Sigmoid colon (tissue), 7 donors: Measurements from ENCODE around the gene OR14J1. TPM values are rescaled to one million over a fixed set of nuclear protein-coding genes. Genes with fewer than 3 reads are reported as not detected.
"Not testable (repeated sequence)": the region's sequence is repeated elsewhere in the genome, so short reads cannot be mapped to it uniquely, and the experiment has no call there.

ENCODE experiments used
- DNase-seq: peaks from one replicate; pipeline ENCODE4 v3.0.0-alpha.2; 2019
- H3K27ac ChIP-seq, 4 donors: fragments of 200-600 bp; sonication (generic); one replicate each; pipeline ENCODE4 v1.5.1; 2016 to 2019; ENCODE audit warnings: mild to moderate bottlenecking in 1 of 4
- H3K27me3 ChIP-seq, 3 donors: fragments of 200-600 bp; sonication (generic); one replicate each; pipeline ENCODE4 v1.5.1; 2019; ENCODE audit warnings: mild to moderate bottlenecking in 1 of 3
- H3K36me3 ChIP-seq, 4 donors: fragments of 200-600 bp; sonication (generic); one replicate each; pipeline ENCODE4 v1.5.1; 2016 to 2019
- H3K4me1 ChIP-seq, 4 donors: fragments of 200-600 bp; sonication (generic); one replicate each; pipeline ENCODE4 v1.5.1; 2017 to 2019
- H3K4me3 ChIP-seq, 4 donors: fragments of 200-600 bp; sonication (generic); one replicate each; pipeline ENCODE4 v1.5.1; 2017 to 2019; ENCODE audit warnings: mild to moderate bottlenecking in 2 of 4, moderate library complexity in 1 of 4
- H3K9me3 ChIP-seq, 4 donors: fragments of 200-600 bp in 3 of 4; sonication (generic) in 3 of 4; one replicate each; pipeline versions ENCODE4 v1.5.1 to v1.6.1; 2013 to 2019
- EP300 ChIP-seq, 4 donors: sonication (generic); formaldehyde crosslinking; IDR thresholded peaks; one replicate each; pipeline ENCODE4 v1.6.1; 2017; ENCODE audit warnings: antibody characterized with exemption in 4 of 4
- POLR2A ChIP-seq, 2 donors: fragments of 450-650 bp; IDR thresholded peaks; one replicate each; pipeline ENCODE4 v1.6.1; 2016; ENCODE audit warnings: antibody characterized with exemption in 2 of 2, mild to moderate bottlenecking in 2 of 2, moderate library complexity in 2 of 2
- POLR2AphosphoS5 ChIP-seq, 4 donors: sonication (generic); formaldehyde crosslinking; IDR thresholded peaks; one replicate each; pipeline ENCODE4 v1.6.1; 2017; ENCODE audit warnings: antibody characterized with exemption in 4 of 4
- WGBS, 2 donors: extraction: QIAGEN DNeasy Blood & Tissue Kit; methylation state at CpG; one replicate each; pipeline ENCODE4 v1.1.7; 2013; 5-methylcytosine and 5-hydroxymethylcytosine counted together
- intact Hi-C: fragments of 100-400 bp; cut with DNase I; formaldehyde crosslinking; loops from one replicate; pipeline ENCODE4 v1.15.1; 2023
- polyA plus RNA-seq, 3 donors: library from polyadenylated mRNA; stranded (reverse); fragments of 200-250 nt; gene quantifications; one replicate each; pipeline ENCODE4 v1.2.3, GENCODE V29; 2013
- total RNA-seq, 4 donors: library from RNA; depleted of rRNA; stranded (reverse); fragments of >200 nt; gene quantifications; one replicate each; pipeline ENCODE4 v1.1.0, GENCODE V29; 2016
- TF ChIP-seq, protein P1 (sequence below), 4 experiments: fragments of 450-650 bp in 3 of 4; fragments of 200-600 bp in 1 of 4; IDR thresholded peaks; one replicate each; pipeline ENCODE4 v1.5.1; 2016 to 2019; ENCODE audit warnings: antibody characterized with exemption in 4 of 4, mild to moderate bottlenecking in 3 of 4, moderate library complexity in 2 of 4
- donor health status: healthy with polysubstance abuse.
- donor health status: Bipolar disorder and iron deficiency.
- donor health status: healthy.

Gene OR14J1
- total and polyA plus RNA-seq, 7 donors = not detected

DNA sequence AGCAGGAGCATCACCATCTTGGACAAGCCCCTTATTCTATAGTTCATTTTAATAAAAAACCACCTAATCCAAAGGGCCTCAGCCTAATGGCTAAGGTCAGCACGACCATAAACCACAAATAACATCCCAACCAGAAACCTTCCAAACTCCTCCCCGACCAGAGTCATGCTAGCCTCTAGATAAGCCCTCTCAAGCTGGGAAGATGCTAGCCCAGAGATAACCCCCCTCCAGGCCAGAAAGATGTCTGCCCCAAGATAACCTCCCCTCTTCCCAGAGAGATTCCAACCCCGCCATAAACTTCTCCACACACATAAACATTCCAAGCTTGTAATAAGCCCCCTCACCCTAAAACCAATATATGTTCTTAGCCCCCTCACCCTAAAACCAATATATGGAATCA, 38.5 kb upstream of the OR14J1 start:
- H3K4me3 ChIP-seq = no peak overlapping the region
- peaks cover 0 to 4% (median 0%) of the 10 kb centered on the region in 4 donors for H3K9me3 ChIP-seq
- no peaks in the 10 kb centered on the region for H3K4me1 ChIP-seq
- H3K36me3 ChIP-seq = no peaks in the 10 kb centered on the region
- H3K27me3 ChIP-seq = no peaks in the 10 kb centered on the region
- no peak overlapping the region for H3K27ac ChIP-seq
- no peak for DNase-seq
- WGBS, 2 donors = 54 to 55% methylated on average over 3 of the region's 3 CpGs
- intact Hi-C loops = no loop called here
- TF ChIP-seq POLR2AphosphoS5 (IDR thresholded peaks at IDR 0.05) = no peak

DNA sequence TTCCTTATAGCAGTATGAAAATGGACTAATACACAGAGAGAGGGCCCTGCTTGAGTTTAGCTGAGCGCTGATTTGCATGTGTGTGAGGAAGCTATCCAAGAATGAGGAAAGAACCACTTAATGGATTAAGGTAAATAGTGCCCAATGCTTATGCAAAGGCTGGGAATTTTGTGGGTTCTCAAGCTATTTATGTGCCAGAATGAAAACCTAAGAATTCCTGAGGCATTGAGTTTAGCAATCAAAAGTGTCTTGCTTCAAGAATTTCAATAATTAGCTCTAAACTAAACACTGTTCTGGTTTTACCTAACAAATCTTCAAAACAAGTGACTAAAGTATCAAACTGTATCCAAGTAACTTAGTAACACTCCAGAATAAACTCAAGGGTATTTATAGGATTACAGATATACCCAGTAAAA, 7.0 kb upstream of the OR14J1 start:
- intact Hi-C loops = no loop called here
- no peaks in the 10 kb centered on the region for H3K9me3 ChIP-seq
- H3K27me3 ChIP-seq = no peaks in the 10 kb centered on the region
- WGBS, 2 donors = 93 to 94% methylated on average over 1 of the region's 1 CpG
- TF ChIP-seq, protein P1, sequence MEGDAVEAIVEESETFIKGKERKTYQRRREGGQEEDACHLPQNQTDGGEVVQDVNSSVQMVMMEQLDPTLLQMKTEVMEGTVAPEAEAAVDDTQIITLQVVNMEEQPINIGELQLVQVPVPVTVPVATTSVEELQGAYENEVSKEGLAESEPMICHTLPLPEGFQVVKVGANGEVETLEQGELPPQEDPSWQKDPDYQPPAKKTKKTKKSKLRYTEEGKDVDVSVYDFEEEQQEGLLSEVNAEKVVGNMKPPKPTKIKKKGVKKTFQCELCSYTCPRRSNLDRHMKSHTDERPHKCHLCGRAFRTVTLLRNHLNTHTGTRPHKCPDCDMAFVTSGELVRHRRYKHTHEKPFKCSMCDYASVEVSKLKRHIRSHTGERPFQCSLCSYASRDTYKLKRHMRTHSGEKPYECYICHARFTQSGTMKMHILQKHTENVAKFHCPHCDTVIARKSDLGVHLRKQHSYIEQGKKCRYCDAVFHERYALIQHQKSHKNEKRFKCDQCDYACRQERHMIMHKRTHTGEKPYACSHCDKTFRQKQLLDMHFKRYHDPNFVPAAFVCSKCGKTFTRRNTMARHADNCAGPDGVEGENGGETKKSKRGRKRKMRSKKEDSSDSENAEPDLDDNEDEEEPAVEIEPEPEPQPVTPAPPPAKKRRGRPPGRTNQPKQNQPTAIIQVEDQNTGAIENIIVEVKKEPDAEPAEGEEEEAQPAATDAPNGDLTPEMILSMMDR (IDR thresholded peaks at IDR 0.05) = no peak
- TF ChIP-seq EP300 (IDR thresholded peaks at IDR 0.05) (no peak), POLR2A (IDR thresholded peaks at IDR 0.05) (no peak), POLR2AphosphoS5 (IDR thresholded peaks at IDR 0.05) (no peak)
- H3K36me3 ChIP-seq = no peaks in the 10 kb centered on the region
- peak overlapping the region in 1 of 4 donors; percentile 7 for H3K27ac ChIP-seq
- DNase-seq = no peak
- no peak overlapping the region for H3K4me3 ChIP-seq
- H3K4me1 ChIP-seq = no peaks in the 10 kb centered on the region

DNA sequence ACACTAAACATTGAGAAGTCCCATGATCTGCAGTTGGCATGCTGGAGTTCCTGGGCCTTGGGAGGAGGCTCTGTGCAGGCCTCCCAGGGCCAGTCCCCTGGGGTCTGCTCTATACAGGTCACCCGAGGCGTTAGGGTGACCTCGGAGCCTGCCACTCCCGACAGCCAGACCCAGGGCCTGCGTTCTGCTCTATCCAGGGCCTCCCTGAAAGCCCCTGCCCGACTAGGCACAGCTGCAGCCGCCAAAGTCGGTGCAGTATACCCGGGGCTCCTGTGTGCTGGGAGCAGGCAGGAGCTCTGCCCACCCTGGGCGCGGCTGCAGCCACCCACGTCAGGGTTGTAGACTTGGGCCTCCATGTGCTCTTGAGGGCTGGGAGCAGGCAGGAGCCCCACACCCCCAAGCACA, 6.3 kb upstream of the OR14J1 start:
- no peak for DNase-seq
- WGBS, 2 donors = 83 to 85% methylated on average over 12 of the region's 12 CpGs
- peak overlapping the region in 1 of 4 donors; percentile 47 for H3K27ac ChIP-seq
- no peaks in the 10 kb centered on the region for H3K4me1 ChIP-seq
- H3K27me3 ChIP-seq = no peaks in the 10 kb centered on the region
- no peaks in the 10 kb centered on the region for H3K9me3 ChIP-seq
- intact Hi-C loops = no loop called here
- no peak for TF ChIP-seq POLR2A (IDR thresholded peaks at IDR 0.05)
- TF ChIP-seq, protein P1 (IDR thresholded peaks at IDR 0.05) = no peak
- no peak for TF ChIP-seq EP300 (IDR thresholded peaks at IDR 0.05)
- no peak for TF ChIP-seq POLR2AphosphoS5 (IDR thresholded peaks at IDR 0.05)
- no peak overlapping the region for H3K4me3 ChIP-seq
- no peaks in the 10 kb centered on the region for H3K36me3 ChIP-seq

DNA sequence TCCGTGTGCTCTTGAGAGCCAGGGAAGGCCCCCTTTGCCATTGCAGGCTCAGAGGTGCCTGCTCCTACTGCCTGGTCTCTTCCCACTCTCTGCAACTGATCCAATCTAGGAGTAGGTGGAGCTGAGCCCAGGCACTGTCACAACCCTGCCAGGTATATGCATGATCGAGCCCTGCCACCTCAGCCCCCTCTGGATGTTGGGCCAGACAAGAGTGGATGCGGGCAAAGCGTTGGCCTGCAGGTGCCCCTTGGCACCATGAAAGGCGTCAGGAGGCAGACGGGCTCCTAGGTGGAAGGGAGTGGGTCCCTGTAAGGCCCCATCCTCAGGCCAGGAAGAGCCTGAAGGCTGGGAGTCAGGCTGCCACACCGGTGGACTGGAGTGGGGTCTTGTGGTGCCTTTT, 5.9 kb upstream of the OR14J1 start:
- Histone ChIP-seq H3K36me3 (no peaks in the 10 kb centered on the region), H3K9me3 (no peaks in the 10 kb centered on the region), H3K27me3 (no peaks in the 10 kb centered on the region), H3K4me1 (no peaks in the 10 kb centered on the region), H3K4me3 (no peak overlapping the region), H3K27ac (peak overlapping the region in 1 of 4 donors; percentile 47)
- TF ChIP-seq POLR2A (IDR thresholded peaks at IDR 0.05) (no peak), POLR2AphosphoS5 (IDR thresholded peaks at IDR 0.05) (no peak), EP300 (IDR thresholded peaks at IDR 0.05) (no peak)
- TF ChIP-seq, protein P1 (IDR thresholded peaks at IDR 0.05) = no peak
- 94 to 95% methylated on average over 7 of the region's 7 CpGs for WGBS, 2 donors
- no peak for DNase-seq
- intact Hi-C loops = no loop called here

DNA sequence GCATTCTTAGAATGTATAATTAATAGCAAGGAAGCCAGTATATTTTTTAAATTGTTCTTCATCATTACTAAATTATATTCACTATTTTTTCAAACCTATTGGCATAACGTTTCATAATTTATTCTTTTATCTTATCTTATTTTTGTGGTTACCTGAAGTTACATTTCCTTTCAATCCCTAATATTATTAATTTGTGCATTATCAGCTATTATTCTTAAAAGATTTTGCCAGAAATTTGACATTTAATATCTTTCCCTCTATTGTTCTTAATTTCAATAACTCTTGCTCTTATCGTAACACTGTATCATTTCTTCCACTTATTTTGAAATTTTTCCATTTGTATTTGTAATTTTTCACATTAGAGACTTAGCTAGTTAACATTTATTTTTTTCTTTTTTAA, 18.4 kb downstream of the OR14J1 start:
- H3K4me1 ChIP-seq = no peaks in the 10 kb centered on the region
- H3K27me3 ChIP-seq = no peaks in the 10 kb centered on the region
- no peak overlapping the region for H3K27ac ChIP-seq
- DNase-seq = no peak
- no peaks in the 10 kb centered on the region for H3K36me3 ChIP-seq
- H3K4me3 ChIP-seq = no peak overlapping the region
- intact Hi-C loops = no loop called here
- 87 to 90% methylated on average over 2 of the region's 2 CpGs for WGBS, 2 donors
- no peaks in the 10 kb centered on the region for H3K9me3 ChIP-seq
- TF ChIP-seq POLR2A (IDR thresholded peaks at IDR 0.05) (no peak), POLR2AphosphoS5 (IDR thresholded peaks at IDR 0.05) (no peak), EP300 (IDR thresholded peaks at IDR 0.05) (no peak)
- TF ChIP-seq, protein P1 (IDR thresholded peaks at IDR 0.05) = no peak

DNA sequence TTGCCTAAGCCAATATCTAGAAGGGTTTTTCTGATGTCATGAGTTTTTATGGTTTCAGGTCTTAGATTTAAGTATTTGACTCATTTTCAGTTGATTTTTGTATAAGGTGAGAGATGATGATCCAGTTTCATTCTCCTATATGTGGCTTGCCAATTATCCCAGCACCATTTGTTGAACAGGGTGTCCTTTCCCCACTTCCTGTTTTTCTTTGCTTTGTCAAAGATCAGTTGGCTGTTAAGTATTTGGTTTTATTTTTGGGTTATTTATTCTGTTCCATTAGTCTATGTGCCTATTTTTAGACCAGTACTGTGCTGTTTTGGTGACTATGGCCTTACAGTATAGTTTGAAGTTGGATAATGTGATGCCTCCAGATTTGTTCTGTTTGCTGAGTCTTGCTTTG, 21.8 kb downstream of the OR14J1 start:
- DNase-seq, H3K4me1 ChIP-seq, H3K27me3 ChIP-seq, intact Hi-C loops, H3K27ac ChIP-seq, H3K36me3 ChIP-seq, H3K4me3 ChIP-seq, H3K9me3 ChIP-seq: not testable (repeated sequence)
